ENCODE data around the gene NOTO. TPM values are rescaled to one million over a fixed set of nuclear protein-coding genes. Genes with fewer than 3 reads are reported as not detected.

Gene NOTO
- total RNA-seq, 1 donor from 2014 or later = not detected

DNA sequence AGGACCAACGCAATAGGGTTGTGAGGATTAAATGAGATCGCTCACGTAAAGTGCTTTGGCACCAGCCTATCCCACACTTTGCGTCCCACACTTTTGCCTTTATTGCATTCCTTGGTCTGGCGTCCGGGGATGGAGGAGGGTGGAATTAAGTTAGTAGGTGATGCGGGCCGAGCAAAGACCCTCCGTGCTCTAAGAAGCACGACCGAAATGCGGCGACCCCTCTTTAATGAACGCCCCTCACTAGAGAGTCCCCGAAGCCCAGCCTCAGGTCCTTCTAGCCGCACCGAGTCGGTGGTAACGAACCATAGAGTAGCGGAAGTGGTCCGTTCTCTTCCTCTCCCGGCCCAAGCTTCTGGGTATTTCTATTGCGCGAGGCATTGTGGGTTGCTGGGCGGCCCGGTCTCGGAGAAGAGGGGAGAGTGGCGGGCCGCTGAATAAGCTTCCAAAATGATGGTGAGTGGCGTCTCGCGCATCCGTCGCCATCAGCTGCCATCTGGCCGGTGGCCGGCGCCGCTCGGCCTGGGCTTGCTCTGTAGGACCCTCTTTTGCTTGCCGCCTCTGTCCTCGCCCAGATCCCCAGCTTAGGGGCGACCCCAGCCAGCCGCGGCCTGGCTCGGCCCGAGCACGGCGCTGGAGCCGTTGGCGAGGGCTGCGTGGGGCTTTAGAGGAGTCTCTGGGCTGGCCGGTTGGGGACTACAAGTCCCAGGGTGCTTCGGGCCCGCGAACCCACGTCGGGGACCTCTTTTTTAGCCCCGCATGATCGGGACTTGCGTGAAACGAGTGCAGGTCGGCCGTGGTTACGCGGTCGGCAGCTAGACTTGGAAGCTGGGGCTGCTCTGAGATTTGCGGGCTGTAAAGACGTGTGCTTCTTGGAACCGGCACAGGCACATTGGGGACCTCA, 31.8 kb downstream of the NOTO start, which contains the start of gene CCT7:
CCT7 (plus strand) TSS at position 377 of the 901 bp plus-strand sequence; CDS start at position 448, 71 bp downstream.
- DNase-seq = peak; percentile 96

DNA sequence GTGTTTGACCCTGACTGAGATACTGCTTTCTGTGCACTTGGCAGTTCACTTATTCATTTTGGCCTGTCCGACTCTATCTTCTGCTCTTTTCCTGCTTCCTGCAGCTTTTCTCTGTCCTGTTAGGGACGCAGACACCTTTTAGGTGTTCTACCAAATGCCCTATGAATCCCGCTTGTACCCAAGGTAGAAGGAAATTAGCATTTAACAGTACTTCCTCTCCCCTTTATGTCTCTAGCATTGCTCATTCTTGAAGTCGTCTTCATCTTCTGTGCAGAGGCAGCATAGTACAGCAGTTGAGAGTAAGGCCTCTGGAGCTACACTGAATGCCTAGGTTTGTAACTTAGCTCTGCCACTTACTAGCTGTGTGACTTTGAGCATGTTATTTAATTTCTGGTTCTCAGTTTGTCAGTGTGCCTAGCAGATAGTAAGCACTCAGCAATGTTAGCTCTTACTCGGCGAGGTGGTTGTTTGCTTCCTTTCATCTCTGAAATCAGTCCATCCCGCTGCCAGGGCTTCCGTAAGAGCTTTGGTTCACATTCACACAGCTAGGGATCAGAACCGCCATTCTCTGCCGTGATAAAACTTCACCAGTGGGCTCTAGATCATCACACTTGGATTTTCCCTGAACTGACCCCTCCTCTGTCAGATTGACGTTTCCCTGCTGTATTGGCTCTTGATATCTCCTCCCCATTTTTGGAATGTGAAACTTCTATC, 33.1 kb downstream of the NOTO start:
- DNase-seq = no peak

DNA sequence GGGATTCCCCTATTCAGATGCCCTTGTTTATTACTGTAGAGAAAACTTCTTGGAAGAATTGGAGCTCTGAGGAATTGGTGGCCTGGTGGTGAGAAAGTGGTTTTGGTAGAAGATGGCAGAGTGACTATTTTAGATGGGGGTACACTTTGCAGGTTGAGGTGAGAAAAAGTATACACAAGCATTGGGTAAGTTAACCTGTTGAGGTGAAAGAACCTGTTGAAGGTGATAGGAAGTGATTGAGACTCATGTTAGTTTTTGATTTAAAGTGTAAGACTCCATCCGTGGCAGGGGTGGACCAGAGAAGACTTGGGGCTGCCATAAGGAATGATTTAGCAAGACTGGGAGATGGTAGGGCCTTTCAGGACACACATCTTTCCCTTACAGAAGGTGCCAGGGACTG, 34.8 kb downstream of the NOTO start:
- DNase-seq = no peak

DNA sequence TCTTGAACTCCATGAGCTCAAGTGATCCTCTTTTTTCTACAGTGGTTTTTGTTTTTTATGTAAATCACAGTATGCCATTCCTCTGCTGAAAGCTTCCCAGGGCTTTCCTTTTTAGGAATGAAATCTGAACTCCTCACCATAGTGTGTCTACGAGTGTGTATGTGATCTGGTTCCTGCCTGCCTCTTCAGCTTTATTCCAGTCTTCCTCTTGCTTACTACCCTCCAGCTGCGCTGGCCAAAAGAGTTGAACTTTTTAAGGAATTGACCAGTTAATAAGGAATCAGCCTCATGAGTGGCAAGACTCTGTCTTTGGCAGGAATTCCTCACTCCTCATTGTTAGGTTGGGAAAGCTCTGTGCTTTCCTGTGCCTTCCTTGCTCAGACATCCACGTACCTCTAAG, 35.8 kb downstream of the NOTO start:
- DNase-seq = no peak

DNA sequence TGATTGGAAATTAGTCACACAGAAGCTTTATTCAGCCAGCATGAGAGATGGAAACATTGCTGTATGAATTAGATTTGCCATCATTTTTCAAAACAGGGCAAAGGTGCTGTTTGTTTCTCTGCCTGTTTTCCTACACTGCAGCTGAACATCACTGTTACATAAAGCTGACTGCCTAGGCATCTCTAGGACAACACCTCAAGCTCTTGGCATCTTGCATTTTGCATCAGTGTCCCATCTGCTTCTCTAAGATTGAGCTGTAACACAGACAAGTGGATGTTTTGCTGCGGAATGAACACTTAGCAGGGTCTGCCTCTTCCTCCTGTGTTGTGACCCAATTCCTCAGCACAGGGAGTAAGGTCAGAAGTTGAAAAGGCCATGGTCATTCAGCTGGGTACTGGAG, 36.6 kb downstream of the NOTO start:
- no peak for DNase-seq

DNA sequence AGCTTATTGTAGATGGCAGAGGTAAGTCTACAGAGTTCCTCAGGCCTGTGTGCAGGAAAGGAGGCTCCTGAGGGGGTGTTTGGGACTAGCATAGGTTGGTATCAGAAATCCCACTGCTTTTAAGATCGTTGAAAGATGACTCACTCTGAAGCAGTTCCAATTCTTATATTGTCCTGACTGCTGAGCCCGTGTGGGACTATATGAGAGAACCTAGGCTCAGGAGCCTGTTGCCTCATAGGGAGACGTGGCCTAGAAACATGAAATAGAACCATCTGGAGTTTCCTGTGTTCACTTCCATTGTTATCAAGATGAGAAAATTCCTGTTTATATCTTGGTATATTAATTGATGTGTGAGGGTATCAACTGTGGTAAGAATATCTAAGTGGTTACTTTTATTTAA, 37.4 kb downstream of the NOTO start:
- DNase-seq = no peak

DNA sequence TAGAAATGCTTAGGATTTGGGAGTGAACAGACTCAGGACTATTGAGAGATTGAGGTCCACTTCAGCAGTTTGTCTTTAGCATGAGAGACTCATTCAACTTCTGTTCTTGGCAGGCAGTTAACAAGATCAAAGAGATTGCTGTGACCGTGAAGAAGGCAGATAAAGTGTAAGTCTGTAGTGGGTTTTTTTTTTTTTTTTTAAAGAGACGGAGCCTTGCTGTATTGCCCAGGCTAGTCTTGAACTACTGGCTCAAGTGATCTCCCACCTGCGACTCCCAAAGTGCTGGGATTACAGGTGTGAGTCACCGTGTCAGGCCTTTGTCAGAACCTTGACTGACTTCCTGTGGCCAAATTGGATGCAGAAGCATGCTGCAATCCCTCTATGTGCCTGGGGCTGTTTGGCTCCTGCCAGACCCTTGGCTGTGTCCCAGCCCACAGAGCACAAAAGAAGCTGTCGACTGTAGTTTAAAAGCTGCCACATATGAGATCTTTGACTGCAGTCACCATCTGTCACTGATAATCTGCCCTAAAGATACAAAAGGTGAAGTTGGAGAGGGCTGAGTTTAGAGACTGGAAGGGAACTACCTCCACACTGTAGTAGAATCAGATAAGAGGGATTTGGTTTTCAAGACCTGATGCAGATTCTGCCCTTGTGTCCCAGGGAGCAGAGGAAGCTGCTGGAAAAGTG, 41.7 kb downstream of the NOTO start:
- no peak for DNase-seq

DNA sequence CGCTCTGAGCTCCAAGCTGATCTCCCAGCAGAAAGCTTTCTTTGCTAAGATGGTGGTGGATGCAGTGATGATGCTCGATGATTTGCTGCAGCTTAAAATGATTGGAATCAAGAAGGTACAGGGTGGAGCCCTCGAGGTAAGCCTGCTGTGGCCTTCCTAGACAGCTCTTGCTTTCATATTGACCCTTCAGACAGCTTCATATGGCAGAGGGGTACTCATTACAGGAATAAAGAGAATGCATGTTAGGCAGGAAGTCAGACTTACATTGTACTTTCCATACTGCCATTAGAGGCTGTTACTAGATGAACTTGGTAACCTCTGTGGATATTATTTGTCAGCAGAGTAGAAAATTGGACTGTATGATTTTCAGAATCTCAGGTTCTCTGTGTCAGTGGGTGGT, 42.2 kb downstream of the NOTO start:
- no peak for DNase-seq

DNA sequence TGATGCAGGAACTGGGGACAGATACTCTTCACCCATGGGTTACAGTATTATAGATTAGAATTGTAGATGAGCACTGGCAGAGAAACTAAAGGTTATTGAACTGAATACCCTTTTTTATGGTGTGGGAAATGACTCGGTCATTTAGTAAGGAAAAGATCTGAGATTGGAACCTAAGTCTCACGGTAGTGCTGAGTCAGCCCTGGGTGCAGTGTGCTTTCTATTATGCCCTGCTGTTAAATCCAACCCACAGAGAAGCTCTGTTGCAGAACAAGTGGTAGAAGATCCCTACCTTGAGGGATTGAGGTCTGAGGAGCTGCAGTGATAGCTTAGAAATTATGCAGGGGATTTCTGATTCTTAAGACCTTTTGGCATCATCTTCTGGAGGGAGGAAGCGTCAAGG, 44.5 kb downstream of the NOTO start:
- no peak for DNase-seq

DNA sequence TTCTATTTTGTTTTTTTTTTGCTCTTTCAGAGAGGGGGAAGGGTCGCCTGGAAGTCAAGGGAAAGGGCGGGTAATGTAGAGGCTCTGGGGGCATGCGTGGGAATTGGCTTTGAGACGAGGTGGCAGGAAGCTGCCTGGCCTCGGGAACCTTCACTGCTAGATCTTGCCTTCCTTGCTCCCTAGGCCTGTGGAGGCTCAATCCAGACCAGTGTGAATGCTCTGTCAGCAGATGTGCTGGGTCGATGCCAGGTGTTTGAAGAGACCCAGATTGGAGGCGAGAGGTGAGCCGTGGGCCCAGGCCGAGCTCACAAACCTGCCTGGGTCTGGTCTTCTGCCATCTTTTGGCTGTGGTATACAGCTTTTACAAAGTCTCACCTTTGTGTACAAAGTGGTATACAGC, 47.3 kb downstream of the NOTO start:
- no peak for DNase-seq

DNA sequence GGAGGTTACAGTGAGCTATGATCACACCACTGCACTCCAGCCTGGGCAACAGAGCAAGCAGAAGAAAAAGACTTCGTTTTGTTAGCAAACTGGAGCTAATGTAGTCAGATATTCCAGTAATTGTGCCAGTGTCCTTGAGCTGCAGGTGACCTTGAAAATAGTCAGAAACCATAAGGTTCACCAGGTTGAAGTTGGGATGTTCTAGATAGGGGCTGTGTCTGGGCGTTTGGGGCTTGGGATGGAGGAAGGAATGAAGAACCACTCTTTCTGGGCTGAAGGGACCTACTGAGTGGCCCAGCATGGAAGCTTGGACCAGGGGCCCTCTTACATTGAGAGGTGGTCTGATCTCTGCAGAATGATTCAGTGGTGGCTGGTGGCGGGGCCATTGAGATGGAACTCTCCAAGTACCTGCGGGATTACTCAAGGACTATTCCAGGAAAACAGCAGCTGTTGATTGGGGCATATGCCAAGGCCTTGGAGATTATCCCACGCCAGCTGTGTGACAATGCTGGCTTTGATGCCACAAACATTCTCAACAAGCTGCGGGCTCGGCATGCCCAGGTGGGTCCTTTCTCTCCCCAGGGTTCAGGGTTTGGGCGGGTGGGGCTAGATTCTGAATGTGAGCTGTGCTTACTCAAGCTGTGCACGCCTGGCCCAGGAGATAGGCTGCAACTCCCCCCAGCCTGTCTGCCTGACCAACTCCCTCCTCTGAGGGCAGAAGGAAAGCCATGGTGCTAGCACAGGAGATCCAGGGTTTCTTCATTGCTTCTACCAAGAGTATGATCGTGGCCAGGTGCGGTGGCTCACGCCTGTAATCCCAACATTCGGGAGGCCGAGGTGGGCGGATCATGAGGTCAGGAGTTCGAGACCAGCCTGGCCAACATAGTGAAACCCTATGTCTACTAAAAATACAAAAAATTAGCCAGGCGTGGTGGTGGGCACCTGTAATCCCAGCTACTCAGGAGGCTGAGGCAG, 48.8 kb downstream of the NOTO start:
- peak; percentile 23 for DNase-seq

DNA sequence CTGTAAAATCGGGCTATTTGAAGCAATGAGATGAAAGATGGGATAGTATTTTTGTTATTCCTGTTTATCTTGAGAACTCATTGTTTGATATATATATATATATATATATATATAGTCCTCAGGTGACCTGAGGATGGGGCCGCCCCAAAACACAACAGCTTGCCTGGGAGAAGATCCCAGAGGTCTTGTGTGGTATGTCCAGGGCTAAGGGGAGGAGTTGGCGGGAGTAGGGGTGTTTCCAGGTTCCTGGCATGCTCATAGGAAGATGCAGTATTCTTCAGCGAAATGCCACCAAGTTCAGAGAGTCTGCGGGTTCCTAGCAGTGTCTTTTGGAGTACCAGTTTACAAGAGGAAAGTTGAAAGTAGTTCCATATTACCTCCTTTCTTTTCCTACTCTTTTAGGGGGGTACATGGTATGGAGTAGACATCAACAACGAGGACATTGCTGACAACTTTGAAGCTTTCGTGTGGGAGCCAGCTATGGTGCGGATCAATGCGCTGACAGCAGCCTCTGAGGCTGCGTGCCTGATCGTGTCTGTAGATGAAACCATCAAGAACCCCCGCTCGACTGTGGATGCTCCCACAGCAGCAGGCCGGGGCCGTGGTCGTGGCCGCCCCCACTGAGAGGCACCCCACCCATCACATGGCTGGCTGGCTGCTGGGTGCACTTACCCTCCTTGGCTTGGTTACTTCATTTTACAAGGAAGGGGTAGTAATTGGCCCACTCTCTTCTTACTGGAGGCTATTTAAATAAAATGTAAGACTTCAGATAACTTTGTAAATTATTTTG, 50.1 kb downstream of the NOTO start:
- no peak for DNase-seq

DNA sequence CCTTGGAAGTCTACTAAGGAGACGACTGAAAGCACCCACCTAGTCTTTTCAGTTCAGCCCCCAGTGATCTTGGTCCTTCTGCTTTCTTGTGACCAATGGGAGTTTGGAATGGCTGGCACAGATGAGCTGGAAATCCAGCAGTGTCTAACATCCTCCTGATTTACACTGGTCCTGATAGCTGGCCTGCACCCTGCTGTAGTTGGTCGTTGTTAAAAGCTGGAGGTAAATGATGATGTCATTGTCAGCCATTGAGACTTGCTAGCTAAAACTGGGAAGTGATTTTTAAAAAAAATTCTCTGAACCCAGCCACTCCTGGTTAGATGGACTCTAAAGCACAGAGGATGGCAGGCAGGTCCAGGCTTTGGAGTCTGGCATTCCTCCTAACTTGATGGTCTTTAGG, 51.0 kb downstream of the NOTO start:
- DNase-seq = no peak

DNA sequence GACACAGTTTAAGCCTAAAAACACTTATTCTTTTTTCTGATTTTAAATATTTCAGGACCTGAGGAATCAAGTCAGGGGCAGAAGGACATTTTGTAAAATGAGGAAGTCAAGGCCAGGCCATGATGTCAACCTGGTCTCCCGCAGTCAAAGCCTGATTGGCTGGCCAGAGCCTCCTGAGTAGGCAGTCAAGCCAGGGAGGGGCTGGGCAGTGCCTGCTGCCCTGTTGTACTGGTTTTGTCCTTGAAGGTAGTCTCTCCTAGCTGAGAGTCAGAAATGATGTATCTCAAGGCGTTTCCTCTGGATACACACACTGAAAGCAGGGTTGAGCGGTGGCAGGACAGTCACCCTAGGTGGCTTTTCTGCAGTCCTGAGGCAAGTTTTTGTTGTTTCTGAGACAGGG, 51.5 kb downstream of the NOTO start:
- DNase-seq = no peak

DNA sequence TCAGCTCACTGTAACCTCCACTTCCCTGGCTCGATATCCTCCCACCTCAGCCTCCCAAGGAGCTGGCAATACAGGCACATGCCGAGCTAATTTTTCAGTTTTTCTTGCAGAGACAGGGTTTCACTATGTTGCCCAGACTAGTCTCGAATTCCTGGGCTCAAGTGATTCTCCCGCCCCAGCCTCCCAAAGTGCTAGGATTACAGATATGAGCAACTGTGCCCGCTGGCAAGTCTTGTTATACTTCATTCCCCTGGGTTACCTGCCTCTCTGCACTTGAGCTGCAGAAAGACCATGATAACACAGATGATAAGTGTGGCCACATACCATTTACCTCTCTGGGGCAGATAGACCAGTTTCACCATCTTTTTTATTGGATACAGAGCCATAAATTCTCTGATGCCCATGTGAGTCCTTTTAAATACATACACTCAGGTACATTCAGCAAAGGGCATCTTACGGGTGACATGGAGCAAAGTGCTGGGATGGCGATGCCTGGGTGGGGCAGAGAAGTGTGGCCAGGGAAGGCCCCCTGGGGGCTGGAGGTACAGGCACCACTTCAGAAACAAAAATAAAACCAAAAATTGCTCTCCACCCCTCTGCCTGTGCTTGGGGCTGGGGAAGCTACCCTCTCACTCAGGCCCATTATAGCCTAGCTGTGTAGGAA, 52.1 kb downstream of the NOTO start:
- no peak for DNase-seq

DNA sequence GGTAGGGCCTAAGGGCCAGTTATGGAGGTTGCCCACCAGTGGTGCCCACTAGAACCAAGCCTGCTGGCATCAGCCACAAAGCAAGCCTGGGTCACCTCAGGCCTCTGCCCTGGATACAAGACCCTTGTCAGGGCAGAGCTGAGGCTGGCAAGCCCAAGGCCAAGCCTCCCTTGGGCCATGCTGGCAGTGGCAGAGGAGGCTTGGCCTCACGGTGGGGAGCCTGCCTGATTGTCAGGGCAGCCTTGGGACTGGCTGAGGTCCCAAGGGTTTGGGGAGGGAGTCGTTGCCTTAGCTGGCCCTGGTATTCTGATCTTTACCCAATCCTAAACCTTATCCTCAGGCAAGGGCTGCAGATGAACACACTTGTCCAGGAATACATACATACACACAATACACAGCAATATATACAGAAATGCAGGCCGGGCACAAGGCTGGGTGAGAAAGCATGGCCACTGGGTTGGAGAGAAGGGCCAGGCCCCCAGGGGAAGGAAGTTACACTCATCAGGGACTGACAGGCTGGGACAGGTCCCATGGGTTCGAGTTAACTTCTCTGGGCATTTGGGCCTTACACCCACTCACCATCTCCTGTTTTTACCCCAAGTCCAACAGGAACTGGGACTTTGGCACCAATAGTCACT, 52.8 kb downstream of the NOTO start:
- DNase-seq = no peak

DNA sequence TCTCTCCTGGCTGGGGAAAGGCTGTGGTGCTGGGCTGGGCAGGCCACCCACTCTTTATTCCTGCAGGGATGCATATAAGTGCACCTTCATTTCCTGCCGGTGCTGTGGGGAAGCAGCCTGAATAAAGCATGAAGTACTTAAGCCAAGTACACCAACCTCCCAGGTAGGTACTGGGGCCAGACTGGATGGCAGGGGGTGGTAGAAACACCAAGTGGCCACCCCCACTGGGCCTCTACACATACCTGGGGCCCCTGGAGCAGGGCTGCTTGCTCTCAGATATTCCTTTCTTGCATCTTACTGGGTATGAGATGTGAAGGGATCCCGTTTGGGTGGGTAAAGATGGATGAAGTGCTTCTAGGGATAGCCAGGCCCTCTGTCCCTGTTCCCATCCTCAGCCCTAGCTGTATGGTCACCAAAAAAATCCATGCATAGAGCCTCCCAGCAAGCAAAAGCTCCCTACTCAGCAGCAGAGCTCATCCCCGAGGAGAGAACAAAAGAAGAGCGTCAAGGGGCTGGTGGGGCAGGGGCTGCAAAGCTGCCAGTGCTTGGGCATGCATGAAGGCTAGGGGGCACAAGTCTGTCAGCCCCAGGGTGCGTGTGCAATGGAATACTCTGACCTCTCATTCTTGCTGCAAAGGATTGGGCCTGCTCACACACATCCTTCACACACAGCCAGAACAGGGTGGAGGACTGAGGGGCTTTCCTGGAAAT, 53.7 kb downstream of the NOTO start:
- no peak for DNase-seq

DNA sequence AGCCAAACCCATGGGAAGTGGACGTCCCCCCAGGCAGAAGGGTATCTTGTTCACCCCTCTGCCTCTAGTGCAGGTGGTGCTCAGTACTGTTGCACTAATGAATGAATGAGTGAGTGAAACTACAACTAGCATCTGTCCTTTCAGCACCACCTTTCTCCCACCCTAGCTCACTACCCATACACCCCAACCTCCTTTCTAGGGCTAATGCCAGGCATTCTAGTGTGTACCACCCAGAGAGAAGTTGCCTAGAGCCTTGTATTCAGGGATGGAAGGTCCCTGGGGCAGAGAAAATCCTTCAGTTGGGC, 54.2 kb downstream of the NOTO start:
- no peak for DNase-seq

DNA sequence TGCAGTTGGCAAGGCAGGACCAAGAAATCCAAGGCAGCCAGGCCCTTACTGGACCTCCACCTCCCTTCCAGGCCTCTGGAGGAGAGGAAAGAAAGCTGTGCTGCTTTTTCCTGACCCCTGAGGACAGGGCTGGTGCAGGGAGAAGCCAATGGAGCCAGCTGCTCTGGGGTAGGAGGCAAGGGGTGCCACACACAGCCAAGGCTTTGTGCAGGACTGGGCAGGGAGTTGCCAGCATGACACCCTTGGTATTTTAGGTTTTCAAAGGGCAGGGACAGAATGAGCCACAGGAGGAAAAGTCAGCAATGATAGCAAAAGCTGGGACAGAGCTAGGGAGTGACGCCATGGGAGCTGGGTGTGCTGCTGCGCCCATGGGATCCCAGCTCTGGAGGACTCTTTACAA, 54.6 kb downstream of the NOTO start:
- DNase-seq = no peak
